Measurements from ENCODE around the gene TNNC1. TPM values are rescaled to one million over a fixed set of nuclear protein-coding genes. Genes with fewer than 3 reads are reported as not detected.

The TNNC1 gene
- total RNA-seq, 2 donors from 2014 or later, result not detected

DNA sequence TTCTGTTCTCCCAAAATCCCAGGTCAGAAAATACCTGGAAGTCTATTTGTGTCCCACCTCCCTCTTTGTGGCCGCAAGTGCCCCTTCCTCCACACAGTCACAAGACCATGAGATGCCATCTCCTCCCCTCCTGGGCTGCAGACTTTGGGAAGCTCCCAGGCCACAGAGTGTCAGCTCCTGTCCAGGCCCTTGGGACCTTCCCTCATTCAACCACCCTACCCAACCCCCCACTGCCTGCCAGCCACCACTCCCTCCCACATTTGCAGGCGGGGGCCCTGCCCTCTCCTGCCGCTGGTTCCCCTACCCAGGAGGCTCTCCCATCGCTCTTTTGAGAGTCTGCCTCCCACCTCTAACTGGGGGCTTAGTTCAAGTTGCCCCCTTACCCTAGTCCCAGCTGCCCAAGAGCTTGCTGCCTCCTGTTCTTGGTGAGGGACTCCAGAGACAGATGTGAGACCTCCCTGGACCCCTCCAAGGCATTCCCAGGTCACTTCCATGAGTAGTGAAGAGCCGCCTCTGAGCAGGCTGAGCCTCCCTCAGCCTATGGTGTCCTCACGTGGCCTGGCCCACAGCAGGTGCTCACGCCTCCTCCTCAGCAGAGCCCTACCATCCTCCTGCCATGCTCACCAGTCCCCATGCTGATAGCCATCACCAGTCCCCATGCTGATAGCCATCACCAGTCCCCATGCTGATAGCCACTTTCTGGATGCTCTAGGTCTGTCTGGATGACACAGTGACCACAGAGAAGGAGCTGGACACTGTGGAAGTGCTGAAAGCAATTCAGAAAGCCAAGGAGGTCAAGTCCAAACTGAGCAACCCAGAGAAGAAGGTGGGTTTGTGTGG is 25.4 kb upstream of the TNNC1 start:
- Mint-ChIP-seq H3K36me3 (no peaks in the 10 kb centered on the region), H3K27ac (peak overlapping the region in 1 of 2 donors; percentile 50), H3K4me3 (no peak overlapping the region)

DNA sequence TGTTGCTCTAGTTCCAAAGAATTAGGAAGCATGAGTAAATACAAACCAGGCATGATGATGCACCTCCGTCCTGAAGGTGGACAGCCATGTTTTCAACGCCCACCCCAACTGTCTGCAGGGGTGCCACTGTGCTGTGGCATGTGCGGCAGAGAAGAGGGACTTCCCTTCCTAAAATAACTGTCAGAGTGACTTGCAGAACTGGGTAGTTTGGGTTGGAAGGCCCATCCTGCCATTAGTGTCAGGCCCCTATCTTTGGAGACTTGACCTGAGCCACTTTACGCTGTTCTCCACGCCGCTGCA is 23.9 kb upstream of the TNNC1 start:
- DNase-seq (ENCODE audit: low spot score), result no peak
- no peaks in the 10 kb centered on the region for H3K9me3 Mint-ChIP-seq
- no peaks in the 10 kb centered on the region for H3K36me3 Mint-ChIP-seq
- no peak for ATAC-seq
- H3K27ac Mint-ChIP-seq, result no peak overlapping the region
- no peaks in the 10 kb centered on the region for H3K4me1 Mint-ChIP-seq (ENCODE audit: low read depth in 2 of 2)
- no peaks in the 10 kb centered on the region for H3K27me3 Mint-ChIP-seq
- no peak overlapping the region for H3K4me3 Mint-ChIP-seq

More for the DNA sequence above, 25.4 kb upstream of the TNNC1 start:
- H3K9me3 Mint-ChIP-seq, result no peaks in the 10 kb centered on the region
- H3K4me1 Mint-ChIP-seq (ENCODE audit: low read depth in 2 of 2), result no peaks in the 10 kb centered on the region
- H3K27me3 Mint-ChIP-seq, result no peaks in the 10 kb centered on the region
- DNase-seq (ENCODE audit: low spot score) (no peak), ATAC-seq (peak in 1 of 2 donors; percentile 33)

DNA sequence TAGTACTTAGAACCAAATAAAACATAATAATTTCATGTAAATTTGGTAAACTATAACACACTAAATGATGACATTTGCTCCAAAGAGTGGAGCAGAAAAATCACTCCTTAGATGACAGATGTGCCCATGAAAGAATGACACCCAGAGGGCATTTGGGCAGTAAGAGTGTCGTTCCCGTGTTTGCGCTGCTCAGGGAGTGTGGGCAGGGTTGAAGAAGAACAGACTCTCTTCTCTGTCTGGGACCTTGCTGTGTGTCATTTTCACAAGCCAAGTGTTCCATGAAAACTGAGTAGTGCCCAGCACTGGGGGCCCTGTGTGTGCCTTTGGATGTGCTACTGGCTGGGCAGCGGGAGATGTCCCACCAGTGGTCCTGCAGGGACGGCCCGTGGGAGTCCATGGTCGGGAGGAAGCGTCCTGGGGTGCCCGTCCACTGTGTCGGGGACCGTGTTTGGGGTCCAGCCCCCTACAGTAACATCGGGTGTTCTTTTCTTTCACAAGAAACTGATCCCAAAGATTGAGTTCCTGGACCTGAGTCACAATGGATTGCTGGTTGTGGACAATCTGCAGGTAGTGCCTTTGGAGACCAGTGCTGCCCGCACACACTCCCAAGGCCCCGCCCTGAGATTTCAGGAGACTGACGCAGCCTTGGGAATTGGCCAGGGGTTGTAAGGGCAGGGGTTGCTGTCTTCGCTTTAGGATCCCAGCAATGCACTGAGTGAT is 23.4 kb upstream of the TNNC1 start:
- H3K9me3 Mint-ChIP-seq, result no peaks in the 10 kb centered on the region
- no peaks in the 10 kb centered on the region for H3K27me3 Mint-ChIP-seq

DNA sequence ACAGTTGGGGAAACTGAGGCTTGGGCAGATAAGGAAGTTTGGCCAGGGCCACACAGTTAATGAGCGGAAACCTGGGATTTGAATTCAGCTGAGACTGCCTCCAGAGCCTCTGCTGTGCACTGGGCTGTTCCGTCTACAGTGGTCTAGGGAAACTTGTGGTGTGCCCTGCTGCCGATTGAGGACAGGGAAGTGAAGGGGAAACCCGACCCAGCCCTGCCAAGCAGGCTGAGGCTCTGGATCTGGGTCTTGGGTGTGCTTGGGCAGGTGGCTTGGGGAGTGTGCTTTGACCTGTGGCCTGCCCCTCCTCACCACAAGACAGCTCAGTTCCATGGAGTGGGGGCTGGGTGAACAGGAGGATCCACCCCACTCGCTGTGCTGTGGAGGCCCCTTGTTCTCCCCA is 19.2 kb upstream of the TNNC1 start:
- ATAC-seq, result no peak
- Mint-ChIP-seq H3K27ac (no peak overlapping the region), H3K27me3 (no peaks in the 10 kb centered on the region), H3K36me3 (no peaks in the 10 kb centered on the region), H3K9me3 (no peaks in the 10 kb centered on the region), H3K4me3 (no peak overlapping the region), H3K4me1 (ENCODE audit: low read depth in 2 of 2) (peaks cover 0 to 8% of the 10 kb centered on the region in 2 donors)
- DNase-seq (ENCODE audit: low spot score), result no peak

More for the DNA sequence above, 23.4 kb upstream of the TNNC1 start:
- Mint-ChIP-seq H3K4me3 (no peak overlapping the region), H3K4me1 (ENCODE audit: low read depth in 2 of 2) (peaks cover 0 to 1% of the 10 kb centered on the region in 2 donors), H3K36me3 (no peaks in the 10 kb centered on the region), H3K27ac (no peak overlapping the region)
- ATAC-seq, result no peak
- DNase-seq (ENCODE audit: low spot score), result no peak

DNA sequence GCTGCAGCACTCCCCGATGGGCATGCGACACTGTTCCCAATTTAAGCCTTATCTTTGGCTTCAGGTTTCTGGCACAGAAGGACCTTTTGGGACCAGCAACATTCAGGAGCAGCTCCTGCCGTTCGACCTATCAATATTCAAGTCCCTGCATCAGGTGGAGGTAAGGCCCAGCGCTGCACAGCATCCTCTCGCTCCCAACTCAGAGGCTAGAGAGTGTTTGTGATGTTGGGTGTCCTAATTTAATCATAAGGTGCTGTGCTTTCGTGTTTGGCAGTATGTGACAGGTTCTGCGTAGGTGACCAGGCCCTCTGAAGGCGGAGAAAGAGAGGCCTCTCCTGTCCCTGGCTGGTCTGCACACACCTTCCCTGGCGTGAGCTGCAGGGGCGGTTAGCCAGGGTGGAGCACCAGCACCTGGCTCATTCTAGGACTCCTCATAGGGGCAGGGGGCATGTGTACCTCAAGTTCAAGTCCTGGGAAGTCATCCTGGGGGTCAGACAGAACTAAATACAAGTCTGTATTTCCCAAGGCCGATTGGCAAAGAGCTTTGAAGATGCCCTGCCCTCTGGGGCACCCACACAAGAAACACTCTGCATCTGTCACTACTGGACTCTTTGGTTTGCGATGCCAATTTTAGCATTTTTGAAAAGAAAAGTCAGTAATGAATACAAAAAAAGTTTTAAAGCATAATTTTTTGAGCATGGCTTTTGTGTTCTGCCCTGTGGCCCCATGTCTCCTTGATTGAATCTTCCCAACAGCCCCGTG is 18.6 kb upstream of the TNNC1 start:
- Mint-ChIP-seq H3K36me3 (no peaks in the 10 kb centered on the region), H3K27me3 (no peaks in the 10 kb centered on the region), H3K4me1 (ENCODE audit: low read depth in 2 of 2) (peaks cover 0 to 8% of the 10 kb centered on the region in 2 donors), H3K9me3 (no peaks in the 10 kb centered on the region), H3K4me3 (no peak overlapping the region), H3K27ac (no peak overlapping the region)
- ATAC-seq, result no peak
- no peak for DNase-seq (ENCODE audit: low spot score)

DNA sequence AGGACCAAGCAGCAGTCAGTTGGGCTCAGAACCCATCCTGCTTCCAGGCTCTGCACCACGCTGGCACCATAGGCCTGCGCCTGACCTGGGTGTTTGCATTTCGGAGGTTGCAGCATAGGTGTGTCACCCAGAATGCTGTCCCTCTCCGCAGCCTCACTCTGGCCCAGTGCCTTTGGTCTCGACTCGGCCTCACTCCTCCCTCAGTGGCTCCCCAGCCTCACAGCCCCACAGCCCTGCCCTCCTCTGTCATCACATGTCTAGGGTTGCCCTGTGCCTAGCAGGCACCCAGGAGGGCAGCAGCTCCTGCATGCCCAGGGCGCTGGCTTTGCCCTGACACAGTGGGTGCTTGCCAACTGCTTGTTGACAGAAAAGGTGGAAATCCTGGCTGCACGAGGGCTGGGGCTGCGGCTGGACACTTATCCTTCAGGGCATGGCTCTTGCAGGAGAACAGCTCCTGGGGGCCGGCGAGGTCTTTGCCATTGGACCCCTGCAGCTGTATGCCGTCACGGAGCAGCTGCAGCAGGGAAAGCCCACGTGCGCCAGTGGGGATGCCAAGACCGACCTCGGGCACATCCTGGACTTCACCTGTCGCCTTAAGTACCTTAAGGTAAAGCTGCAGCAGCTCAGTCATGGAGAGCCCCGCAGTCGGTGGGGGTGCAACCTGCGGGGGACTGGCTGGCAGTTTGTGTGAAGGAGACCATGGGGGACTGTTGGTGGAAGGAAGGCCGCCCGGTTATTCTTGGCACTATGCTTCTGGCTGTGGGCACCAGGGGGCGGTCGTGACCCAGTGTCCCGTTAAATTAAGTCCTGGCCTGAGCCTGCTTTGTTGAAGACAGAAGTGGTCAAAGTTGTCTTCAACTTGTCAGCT is 17.8 kb upstream of the TNNC1 start:
- Mint-ChIP-seq H3K27ac (no peak overlapping the region), H3K36me3 (no peaks in the 10 kb centered on the region), H3K4me1 (ENCODE audit: low read depth in 2 of 2) (peaks cover 0 to 8% of the 10 kb centered on the region in 2 donors), H3K27me3 (no peaks in the 10 kb centered on the region), H3K4me3 (no peak overlapping the region), H3K9me3 (no peaks in the 10 kb centered on the region)
- DNase-seq (ENCODE audit: low spot score), result no peak
- peak; percentile 36 to 48 for ATAC-seq

DNA sequence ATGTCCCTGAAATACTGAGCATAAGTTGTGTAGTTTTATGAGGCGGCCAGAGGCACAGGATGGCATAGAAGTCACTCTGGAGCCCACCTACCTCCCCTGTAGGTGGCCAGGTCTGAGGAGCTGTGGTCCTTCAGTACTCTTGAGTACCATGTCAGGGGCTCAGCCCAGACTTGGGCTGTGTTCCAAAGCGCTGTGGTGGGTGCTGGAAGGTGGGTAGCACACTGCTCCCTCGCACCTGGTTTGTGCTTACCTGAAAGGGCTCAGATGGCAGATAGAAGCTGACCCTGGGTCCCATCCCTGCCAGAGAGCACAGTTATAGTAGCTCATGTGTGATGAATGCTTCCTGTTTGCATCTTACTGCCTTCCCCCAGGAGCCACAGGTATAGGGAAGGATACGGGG is 17.1 kb upstream of the TNNC1 start:
- Mint-ChIP-seq H3K27ac (no peak overlapping the region), H3K27me3 (no peaks in the 10 kb centered on the region), H3K4me3 (no peak overlapping the region), H3K36me3 (no peaks in the 10 kb centered on the region), H3K4me1 (ENCODE audit: low read depth in 2 of 2) (peaks cover 0 to 9% of the 10 kb centered on the region in 2 donors), H3K9me3 (no peaks in the 10 kb centered on the region)
- DNase-seq (ENCODE audit: low spot score) (no peak), ATAC-seq (no peak)

DNA sequence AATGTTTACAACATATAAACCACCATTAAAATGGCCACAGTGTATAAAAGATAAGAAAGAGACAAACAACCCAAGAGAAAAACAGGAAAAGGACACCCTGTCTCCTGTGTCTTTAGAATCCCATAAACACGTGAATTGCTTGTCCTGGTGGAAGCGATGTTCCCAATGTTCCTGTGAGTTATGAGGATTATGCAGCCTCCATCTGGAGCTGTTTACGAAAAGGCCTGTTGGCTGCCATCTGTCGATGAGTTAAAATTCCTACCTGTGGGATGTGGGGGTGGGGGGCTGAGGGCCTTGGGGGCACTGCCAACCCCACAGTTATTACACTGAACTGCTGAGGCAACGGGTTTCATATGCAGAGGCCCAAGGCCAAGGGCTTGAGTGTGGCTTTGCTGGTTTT is 15.2 kb upstream of the TNNC1 start:
- Mint-ChIP-seq H3K9me3 (no peaks in the 10 kb centered on the region), H3K27me3 (no peaks in the 10 kb centered on the region), H3K36me3 (no peaks in the 10 kb centered on the region), H3K4me1 (ENCODE audit: low read depth in 2 of 2) (peaks cover 0 to 10% of the 10 kb centered on the region in 2 donors), H3K4me3 (no peak overlapping the region), H3K27ac (no peak overlapping the region)
- ATAC-seq, result no peak
- DNase-seq (ENCODE audit: low spot score), result no peak

DNA sequence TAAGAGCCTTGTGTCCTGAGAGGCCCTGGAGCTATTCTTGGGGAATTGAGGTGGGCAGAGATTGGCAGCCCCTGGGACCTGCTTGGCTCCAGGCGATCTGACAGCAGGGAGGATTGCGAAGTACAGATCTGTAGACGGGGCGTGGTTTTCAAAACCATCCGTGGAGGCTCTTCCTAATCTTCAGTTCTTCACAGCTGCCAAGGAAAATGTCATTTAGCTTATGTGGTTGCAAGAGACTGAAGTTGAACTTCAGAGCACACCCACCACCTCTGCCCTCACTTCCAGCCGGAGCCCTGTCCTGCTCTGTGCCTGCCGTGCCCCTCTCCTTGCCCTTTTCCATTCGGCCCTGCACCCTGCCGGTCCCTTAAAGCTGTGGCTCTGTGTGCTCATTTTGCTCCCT is 14.5 kb upstream of the TNNC1 start:
- H3K36me3 Mint-ChIP-seq, result no peaks in the 10 kb centered on the region
- H3K4me3 Mint-ChIP-seq, result no peak overlapping the region
- DNase-seq (ENCODE audit: low spot score) (no peak), ATAC-seq (no peak)
- H3K9me3 Mint-ChIP-seq, result no peaks in the 10 kb centered on the region
- H3K27me3 Mint-ChIP-seq, result no peaks in the 10 kb centered on the region
- H3K27ac Mint-ChIP-seq, result peak overlapping the region in 1 of 2 donors; percentile 11
- H3K4me1 Mint-ChIP-seq (ENCODE audit: low read depth in 2 of 2), result peaks cover 1 to 11% of the 10 kb centered on the region in 2 donors

DNA sequence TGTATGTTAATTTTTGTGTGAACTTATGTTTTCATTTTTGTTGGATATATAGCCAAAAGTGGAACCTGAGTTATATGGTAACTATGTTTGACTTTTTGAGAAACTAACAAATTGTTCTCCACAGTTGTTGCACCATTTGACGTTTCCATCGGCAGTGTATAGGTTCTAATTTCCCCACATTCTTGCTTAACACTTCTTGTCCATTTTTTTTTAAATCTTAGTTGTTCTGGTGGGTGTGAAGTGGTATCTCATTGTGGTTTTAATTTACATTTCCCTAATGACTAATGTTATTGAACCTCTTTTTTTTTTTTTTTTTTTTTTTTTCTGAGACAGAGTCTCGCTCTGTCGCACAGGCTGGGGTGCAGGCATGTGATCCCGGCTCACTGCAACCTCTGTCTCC is 9.6 kb upstream of the TNNC1 start:
- ATAC-seq (peak; percentile 54 to 82), DNase-seq (ENCODE audit: low spot score) (no peak)
- H3K4me1 Mint-ChIP-seq (ENCODE audit: low read depth in 2 of 2), result peaks cover 16 to 26% of the 10 kb centered on the region in 2 donors
- no peaks in the 10 kb centered on the region for H3K36me3 Mint-ChIP-seq
- peak overlapping the region; percentile 45 to 90 for H3K27ac Mint-ChIP-seq
- no peaks in the 10 kb centered on the region for H3K27me3 Mint-ChIP-seq
- peak overlapping the region; percentile 46 for H3K4me3 Mint-ChIP-seq
- H3K9me3 Mint-ChIP-seq, result no peaks in the 10 kb centered on the region

DNA sequence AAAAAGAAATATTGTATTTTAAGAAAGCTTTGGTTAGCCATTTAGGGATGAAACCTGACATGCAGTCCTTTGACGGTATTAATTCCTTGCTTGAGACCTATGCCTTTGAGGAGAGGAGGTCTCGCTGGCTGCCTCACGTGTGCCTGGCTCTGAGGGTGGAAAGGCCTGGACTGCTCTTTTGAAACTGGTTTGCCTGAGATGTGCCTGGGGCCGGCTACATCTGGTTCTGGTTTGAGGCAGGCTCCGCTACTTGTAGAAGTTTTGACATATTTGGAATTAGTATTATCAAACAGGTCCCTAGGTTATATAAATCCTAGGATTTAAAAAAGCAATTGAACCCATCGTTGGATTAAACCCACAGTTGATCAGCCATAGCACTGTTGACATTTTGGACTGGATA is 8.0 kb upstream of the TNNC1 start:
- Mint-ChIP-seq H3K36me3 (no peaks in the 10 kb centered on the region), H3K27ac (no peak overlapping the region), H3K4me3 (no peak overlapping the region), H3K27me3 (no peaks in the 10 kb centered on the region), H3K4me1 (ENCODE audit: low read depth in 2 of 2) (peaks cover 28 to 38% of the 10 kb centered on the region in 2 donors), H3K9me3 (no peaks in the 10 kb centered on the region)
- ATAC-seq (no peak), DNase-seq (ENCODE audit: low spot score) (no peak)

DNA sequence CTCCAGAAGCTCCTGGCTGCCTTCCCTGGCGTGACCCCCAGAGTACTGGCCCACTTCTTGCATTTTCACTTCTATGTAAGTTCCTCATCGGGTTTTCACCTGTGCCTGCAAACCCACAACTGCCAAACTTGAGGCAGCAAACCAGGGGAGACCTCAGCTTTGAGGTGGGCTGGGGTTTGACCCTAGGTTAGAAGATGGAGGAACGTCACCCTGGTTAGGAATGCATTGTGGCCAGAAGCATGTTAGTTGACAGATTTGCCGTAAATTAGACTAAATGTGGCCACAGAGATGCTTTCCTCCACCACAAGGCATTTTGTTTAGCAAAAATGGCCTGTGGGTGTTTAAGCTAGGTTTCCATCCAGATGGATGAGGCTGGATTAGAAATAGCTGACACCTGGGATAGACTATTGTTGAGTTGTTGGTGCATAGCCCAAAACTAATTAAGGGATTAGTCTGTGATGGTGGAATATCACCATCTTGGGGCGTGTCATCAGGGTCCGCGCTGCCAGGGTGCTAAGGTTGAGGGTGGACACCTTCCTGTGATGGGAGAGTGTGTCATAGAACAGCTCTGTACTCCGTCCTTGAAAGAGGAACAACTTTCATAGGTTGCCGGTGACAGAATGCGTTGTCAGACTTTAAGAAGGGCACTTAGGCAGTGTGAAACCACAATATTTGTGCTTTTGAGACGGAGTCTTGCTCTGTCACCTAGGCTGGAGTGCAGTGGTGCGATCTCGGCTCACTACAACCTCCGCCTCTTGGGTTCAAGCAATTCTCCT is 5.1 kb upstream of the TNNC1 start:
- H3K27ac Mint-ChIP-seq, result peak overlapping the region in 1 of 2 donors; percentile 74
- no peaks in the 10 kb centered on the region for H3K36me3 Mint-ChIP-seq
- no peak for DNase-seq (ENCODE audit: low spot score)
- ATAC-seq, result peak; percentile 75 to 77
- peak overlapping the region; percentile 33 for H3K4me3 Mint-ChIP-seq
- no peaks in the 10 kb centered on the region for H3K9me3 Mint-ChIP-seq
- peaks cover 44 to 54% of the 10 kb centered on the region in 2 donors for H3K4me1 Mint-ChIP-seq (ENCODE audit: low read depth in 2 of 2)
- H3K27me3 Mint-ChIP-seq, result no peaks in the 10 kb centered on the region
